Endothelial cell (in vitro differentiated cells): ENCODE data around the gene TP53I13. TPM values are rescaled to one million over a fixed set of nuclear protein-coding genes. Genes with fewer than 3 reads are reported as not detected.

Experiments used
- DNase-seq: peaks from one replicate; pipeline ENCODE4 v3.0.0; 2021; ENCODE audit warnings: low spot score
- H3K27ac Mint-ChIP-seq: one replicate; pipeline ENCODE4 v1.8.0; 2021; ENCODE audit warnings: mixed read lengths, inconsistent platforms; ENCODE audit not compliant: unreplicated experiment
- H3K27me3 Mint-ChIP-seq: one replicate; pipeline ENCODE4 v1.8.0; 2021; ENCODE audit warnings: mild to moderate bottlenecking, moderate library complexity, mixed read lengths, inconsistent platforms; ENCODE audit not compliant: unreplicated experiment
- H3K36me3 Mint-ChIP-seq: one replicate; pipeline ENCODE4 v1.8.0; 2021; ENCODE audit warnings: mild to moderate bottlenecking, low read depth, mixed read lengths, inconsistent platforms; ENCODE audit not compliant: unreplicated experiment
- H3K4me1 Mint-ChIP-seq: one replicate; pipeline ENCODE4 v1.8.0; 2021; ENCODE audit warnings: mild to moderate bottlenecking, mixed read lengths, inconsistent platforms; ENCODE audit not compliant: unreplicated experiment
- H3K4me3 Mint-ChIP-seq: one replicate; pipeline ENCODE4 v1.8.0; 2021; ENCODE audit warnings: mild to moderate bottlenecking, mixed read lengths, inconsistent platforms; ENCODE audit not compliant: unreplicated experiment
- H3K9me3 Mint-ChIP-seq: one replicate; pipeline ENCODE4 v1.8.0; 2021; ENCODE audit warnings: mixed read lengths, inconsistent platforms; ENCODE audit not compliant: unreplicated experiment
- long read RNA-seq: library from polyadenylated mRNA; unstranded; transcript quantifications from one replicate; pipeline ENCODE4 v2.0.0, GENCODE V29; 2020; ENCODE audit not compliant: unreplicated experiment
- total RNA-seq: library from RNA; stranded (reverse); fragmentation: NEBNext Ultra II Directional; extraction: Animal tissue kit (Norgen Biotek cat#: 25700); gene quantifications from one replicate; pipeline ENCODE4 v1.2.1, GENCODE V29; 2021; ENCODE audit not compliant: unreplicated experiment
- TF ChIP-seq, protein P1 (sequence below): fragments of 200-600 bp; sonication (generic); IDR thresholded peaks from one replicate; pipeline ENCODE4 v1.5.0; 2021; ENCODE audit warnings: antibody characterized with exemption; ENCODE audit not compliant: unreplicated experiment

The TP53I13 gene, protein sequence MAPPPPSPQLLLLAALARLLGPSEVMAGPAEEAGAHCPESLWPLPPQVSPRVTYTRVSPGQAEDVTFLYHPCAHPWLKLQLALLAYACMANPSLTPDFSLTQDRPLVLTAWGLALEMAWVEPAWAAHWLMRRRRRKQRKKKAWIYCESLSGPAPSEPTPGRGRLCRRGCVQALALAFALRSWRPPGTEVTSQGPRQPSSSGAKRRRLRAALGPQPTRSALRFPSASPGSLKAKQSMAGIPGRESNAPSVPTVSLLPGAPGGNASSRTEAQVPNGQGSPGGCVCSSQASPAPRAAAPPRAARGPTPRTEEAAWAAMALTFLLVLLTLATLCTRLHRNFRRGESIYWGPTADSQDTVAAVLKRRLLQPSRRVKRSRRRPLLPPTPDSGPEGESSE
- 15.7 TPM for total RNA-seq
- long read RNA-seq, transcript TP53I13-201 (7 exons, 1,530 nt), result major isoform, 18 of 21 reads
- long read RNA-seq, partial matches to known transcripts, result 1 of 21 reads
- long read RNA-seq, other reads (novel, unspliced or antisense), result 2 of 21 reads

DNA sequence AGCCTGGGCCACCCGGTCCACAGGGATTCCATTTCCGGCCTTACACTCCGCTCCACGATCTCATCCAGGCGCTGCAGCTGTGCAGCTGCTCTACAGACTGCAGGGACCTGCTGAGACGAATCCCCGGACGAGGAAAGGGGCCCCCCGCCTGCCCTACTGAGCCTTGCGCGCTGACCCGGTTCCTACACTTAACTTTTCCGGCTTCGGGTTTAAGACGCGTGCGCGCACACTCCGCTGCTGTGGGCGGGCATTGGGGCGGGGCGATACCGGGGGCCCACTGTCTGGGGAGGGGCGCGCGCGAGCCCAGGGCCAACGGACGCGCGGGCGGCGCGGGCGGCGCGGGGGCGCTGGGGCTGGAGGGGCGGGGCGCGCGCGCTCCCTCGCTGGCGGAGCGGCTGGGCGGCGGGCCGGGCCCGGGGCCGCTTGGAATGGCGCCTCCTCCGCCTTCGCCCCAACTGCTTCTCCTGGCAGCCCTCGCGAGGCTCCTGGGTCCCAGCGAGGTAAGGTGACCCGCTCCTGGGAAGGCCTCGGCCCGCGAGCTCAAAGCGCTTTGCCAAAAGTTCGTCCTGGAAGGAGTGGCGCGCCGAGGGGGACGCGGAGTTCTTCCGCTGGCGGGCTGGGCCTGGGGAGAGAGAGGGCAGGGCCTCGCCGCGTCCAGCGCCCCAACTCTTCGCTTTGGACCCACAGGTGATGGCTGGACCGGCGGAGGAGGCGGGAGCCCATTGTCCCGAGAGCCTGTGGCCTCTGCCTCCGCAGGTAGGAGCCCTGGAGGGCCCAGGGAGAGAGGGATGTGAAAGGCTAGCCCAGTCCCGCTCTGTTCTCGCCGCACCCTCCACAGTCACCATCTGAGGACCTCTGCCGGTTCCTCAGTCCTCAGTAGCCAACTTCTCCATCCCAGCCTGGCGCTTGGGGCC, at the start of gene TP53I13:
TP53I13 (plus strand) TSS at position 371 of the 914 bp plus-strand sequence; CDS start at position 429, 58 bp downstream.
- no peak within 1 kb of the TSS for H3K27ac Mint-ChIP-seq

DNA sequence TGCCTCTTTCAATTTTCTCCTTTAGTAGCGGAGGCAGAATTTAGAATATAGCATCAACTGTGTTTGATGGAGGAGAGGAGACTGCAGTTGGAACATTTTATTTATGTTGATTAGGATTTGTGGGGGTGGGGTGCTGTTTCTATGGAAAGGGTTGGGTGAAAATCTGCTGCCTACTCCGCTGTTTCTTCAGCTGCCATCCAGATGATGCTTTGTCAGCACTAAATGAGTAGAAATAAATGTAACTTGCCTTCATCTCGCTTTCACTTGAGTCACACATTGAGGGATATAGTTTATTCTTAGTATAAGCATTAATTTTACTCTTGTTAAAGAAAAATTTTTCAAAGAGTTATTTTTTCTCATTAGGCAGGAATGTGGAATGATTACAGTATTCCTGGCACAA, 43.8 kb upstream of the TP53I13 start:
- no peak for DNase-seq
- peaks cover 17% of the 10 kb centered on the region for H3K36me3 Mint-ChIP-seq
- H3K9me3 Mint-ChIP-seq, result no peaks in the 10 kb centered on the region
- TF ChIP-seq, protein P1, sequence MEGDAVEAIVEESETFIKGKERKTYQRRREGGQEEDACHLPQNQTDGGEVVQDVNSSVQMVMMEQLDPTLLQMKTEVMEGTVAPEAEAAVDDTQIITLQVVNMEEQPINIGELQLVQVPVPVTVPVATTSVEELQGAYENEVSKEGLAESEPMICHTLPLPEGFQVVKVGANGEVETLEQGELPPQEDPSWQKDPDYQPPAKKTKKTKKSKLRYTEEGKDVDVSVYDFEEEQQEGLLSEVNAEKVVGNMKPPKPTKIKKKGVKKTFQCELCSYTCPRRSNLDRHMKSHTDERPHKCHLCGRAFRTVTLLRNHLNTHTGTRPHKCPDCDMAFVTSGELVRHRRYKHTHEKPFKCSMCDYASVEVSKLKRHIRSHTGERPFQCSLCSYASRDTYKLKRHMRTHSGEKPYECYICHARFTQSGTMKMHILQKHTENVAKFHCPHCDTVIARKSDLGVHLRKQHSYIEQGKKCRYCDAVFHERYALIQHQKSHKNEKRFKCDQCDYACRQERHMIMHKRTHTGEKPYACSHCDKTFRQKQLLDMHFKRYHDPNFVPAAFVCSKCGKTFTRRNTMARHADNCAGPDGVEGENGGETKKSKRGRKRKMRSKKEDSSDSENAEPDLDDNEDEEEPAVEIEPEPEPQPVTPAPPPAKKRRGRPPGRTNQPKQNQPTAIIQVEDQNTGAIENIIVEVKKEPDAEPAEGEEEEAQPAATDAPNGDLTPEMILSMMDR, result no peak
- H3K27me3 Mint-ChIP-seq, result peaks cover 2% of the 10 kb centered on the region
- H3K27ac Mint-ChIP-seq, result no peak overlapping the region
- no peaks in the 10 kb centered on the region for H3K4me1 Mint-ChIP-seq
- no peak overlapping the region for H3K4me3 Mint-ChIP-seq

More for the DNA sequence above, at the start of gene TP53I13:
- Mint-ChIP-seq H3K4me1 (peaks cover 5% of the 10 kb centered on the region), H3K27me3 (peaks cover 12% of the 10 kb centered on the region), H3K36me3 (peaks cover 6% of the 10 kb centered on the region), H3K9me3 (no peaks in the 10 kb centered on the region), H3K4me3 (peak within 1 kb of the TSS; percentile 91)
- TF ChIP-seq, protein P1, result no peak
- DNase-seq, result peak; percentile 73

DNA sequence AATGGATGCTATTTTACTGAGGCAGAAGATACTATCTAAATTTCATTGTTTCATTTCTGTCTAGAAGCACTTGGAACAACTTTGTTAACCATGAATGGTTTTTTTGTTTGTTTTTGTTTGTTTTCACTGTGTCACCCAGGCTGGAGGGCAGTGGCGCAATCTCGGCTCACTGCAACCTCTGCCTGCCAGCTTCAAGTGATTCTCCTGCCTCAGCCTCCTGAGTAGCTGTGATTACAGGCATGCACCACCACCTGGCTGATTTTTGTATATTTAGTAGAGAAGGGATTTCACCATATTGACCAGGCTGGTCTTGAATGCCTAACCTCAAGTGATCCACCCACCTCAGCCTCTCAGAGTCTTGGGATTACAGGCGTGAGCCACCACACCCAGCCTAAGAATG, 42.2 kb upstream of the TP53I13 start:
- Mint-ChIP-seq H3K27me3 (peaks cover 3% of the 10 kb centered on the region), H3K36me3 (peaks cover 22% of the 10 kb centered on the region), H3K27ac (no peak overlapping the region), H3K4me1 (no peaks in the 10 kb centered on the region), H3K9me3 (no peaks in the 10 kb centered on the region), H3K4me3 (no peak overlapping the region)
- TF ChIP-seq, protein P1, result no peak
- DNase-seq, result no peak

DNA sequence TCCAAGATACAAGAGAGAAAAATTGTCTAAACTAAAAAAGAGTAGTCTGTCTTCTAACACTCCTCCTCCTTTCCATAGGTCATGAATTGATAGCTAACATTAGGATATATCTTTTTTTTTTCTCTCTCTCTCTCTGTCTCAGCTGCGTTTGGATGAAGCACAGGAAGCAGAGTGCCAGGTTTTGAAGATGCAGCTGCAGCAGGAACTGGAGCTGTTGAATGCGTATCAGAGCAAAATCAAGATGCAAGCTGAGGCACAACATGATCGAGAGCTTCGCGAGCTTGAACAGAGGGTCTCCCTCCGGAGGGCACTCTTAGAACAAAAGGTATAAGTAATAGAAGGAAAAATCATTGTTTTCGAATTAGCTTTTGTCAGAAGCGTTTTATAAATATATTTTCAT, 34.5 kb upstream of the TP53I13 start:
- no peak for DNase-seq
- no peaks in the 10 kb centered on the region for H3K4me1 Mint-ChIP-seq
- H3K36me3 Mint-ChIP-seq, result peaks cover 29% of the 10 kb centered on the region
- TF ChIP-seq, protein P1, result no peak
- peaks cover 2% of the 10 kb centered on the region for H3K27me3 Mint-ChIP-seq
- H3K27ac Mint-ChIP-seq, result no peak overlapping the region
- H3K4me3 Mint-ChIP-seq, result no peak overlapping the region
- H3K9me3 Mint-ChIP-seq, result no peaks in the 10 kb centered on the region
